ENCODE results near the gene PINLYP.

PINLYP gene

DNA sequence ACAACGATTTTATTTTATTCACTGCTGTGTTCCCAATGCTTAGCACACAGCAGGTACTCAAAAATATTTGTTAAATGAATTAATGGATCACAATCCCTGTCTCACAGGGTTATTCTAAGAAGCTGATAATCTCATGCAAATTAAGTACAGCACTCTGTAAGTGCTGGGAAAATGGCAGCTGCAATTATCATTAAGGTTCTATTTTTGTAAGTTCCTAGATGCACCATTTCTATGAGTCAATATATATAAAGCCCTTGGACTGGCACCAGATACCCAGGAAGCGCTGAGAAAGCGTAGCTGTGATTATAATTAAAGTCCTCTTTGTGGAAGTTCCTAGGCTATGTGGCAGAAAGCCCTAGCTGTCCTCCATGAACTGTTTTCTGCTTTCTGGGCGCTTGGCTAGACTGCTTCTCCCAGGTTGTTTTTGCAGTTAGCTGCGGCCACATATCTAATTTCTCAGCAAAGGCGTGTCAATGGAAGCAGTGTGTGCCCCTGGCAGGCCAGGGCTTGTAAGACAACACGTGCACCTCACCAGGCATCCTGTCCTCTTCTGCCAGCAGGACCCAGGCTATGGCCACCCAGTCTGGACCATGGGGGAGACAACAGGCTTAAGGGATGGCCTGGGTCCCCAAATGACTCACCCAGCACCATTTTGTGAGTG, 31.1 kb downstream of the PINLYP start:
- in situ Hi-C loops (cut with HindIII; ENCODE audit: low pct_unique_long_range_greater_than_20kb, low sequenced_read_pairs): no loop called here
- no peak for DNase-seq (ENCODE audit: low read depth in 1 of 2, low spot score in 1 of 2)
- no peak for TF ChIP-seq JUND (IDR thresholded peaks at IDR 0.05; ENCODE audit: low read depth)

DNA sequence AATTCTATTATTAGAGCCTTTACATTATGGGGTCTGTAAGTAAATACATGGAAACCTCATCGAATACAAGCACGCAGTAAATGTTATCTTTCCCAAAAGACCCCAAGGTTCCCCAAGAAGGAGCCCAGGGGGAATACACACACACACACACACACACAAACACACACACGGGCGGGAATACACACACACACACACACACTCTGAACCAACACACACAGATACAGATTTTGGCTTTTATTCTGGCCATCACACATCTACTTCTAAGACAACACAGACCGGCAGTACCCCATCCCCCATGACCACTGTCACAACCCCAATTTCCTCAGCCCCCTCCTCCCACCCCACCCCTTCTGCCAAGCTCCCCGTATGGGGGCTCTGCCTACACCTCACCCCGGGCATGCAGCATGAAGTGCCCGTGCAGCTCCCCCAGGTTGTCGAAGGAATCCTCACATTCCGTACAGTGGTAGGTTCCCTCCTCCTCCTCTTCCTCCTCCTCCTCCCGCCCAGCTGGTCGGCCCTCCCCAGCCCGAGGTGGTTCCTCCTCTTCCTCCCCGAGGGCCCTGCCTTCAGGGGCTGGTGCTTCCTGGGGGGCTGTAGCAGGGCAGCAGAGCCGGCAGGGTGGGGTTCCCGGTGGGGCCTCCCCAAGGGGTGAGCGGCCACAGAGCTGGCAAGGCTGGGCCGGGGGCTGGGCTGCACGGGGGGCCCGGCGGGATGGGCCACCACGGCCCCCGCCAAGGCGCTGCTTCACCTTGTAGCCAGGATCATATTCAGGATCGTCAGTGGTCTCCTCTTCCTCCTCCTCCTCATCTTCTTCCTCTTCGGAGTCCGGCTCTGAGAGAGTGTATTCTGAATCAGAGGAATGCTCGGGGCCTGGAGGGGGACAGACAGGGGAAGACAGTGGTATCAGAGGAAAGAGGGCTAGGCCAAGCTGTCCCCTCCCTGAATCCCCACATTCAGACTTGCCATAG, 31.9 kb downstream of the PINLYP start:
- no peak for TF ChIP-seq JUND (IDR thresholded peaks at IDR 0.05; ENCODE audit: low read depth)
- no peak for DNase-seq (ENCODE audit: low read depth in 1 of 2, low spot score in 1 of 2)
- in situ Hi-C loops (cut with HindIII; ENCODE audit: low pct_unique_long_range_greater_than_20kb, low sequenced_read_pairs): no loop called here

DNA sequence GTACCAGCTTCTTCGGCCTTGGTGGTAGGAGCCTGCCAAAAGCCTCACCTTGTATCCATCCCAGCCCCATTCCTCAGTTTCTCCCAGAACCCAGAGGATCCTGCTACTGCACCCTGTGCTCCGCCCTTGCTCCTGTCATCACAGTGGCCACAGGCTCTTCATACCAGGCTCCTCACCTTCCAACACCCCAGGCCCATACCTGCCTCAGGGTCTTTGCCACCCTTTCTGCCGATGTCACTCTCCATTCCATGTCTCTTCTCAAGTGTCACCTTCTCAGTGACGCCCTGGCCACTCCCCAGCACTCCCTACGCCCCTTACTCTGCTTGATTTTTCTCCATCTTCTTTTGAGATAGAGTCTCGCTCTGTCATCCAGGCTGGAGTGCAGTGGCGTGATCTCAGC, 34.3 kb downstream of the PINLYP start:
- TF ChIP-seq JUND (IDR thresholded peaks at IDR 0.05; ENCODE audit: low read depth): no peak
- in situ Hi-C loops (cut with HindIII; ENCODE audit: low pct_unique_long_range_greater_than_20kb, low sequenced_read_pairs): no loop called here
- no peak for DNase-seq (ENCODE audit: low read depth in 1 of 2, low spot score in 1 of 2)

DNA sequence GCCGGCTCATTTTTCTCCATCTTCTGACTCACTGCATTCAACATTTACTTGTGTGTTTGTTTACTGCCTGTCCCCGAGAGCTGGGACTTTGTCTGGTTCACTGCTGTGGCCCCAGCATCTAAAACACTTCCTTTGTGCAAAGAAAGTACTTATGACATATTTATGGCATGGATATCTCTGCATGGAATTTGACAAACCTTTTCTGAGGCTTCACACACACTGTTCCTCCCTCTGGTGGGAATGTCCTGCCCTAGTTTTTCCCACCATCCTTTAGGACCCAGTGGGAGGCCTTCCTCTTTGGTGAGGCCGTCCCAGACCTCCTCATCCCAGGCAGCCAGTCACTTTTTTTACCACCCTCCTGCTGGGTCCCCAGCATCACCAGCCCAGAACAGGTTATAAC, 34.9 kb downstream of the PINLYP start:
- DNase-seq (ENCODE audit: low read depth in 1 of 2, low spot score in 1 of 2): no peak
- no peak for TF ChIP-seq JUND (IDR thresholded peaks at IDR 0.05; ENCODE audit: low read depth)
- in situ Hi-C loops (cut with HindIII; ENCODE audit: low pct_unique_long_range_greater_than_20kb, low sequenced_read_pairs): no loop called here

DNA sequence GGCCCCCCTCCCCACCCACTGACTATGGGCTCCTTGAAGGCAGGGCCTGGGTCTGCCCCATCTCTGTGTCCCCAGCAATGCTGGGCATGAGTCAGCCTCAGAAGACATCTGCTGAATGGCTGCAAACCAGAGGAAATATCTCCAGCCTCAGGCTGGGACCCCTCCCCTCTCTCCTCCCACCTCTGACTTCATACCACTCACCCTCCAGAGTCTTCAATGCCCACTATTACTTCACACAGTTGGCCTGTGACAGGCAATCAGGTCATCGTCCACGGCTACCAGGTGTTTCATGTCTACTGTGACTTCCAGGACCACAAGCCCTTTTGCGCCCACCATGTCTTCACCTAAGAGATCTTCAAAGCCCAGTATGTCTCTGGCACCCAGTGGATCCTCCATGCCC, 36.2 kb downstream of the PINLYP start, which contains the start of gene SRRM5:
SRRM5 (plus strand) TSS at position 301 of the 400 bp plus-strand sequence; CDS start at position 335, 34 bp downstream.
- in situ Hi-C loops (cut with HindIII; ENCODE audit: low pct_unique_long_range_greater_than_20kb, low sequenced_read_pairs): no loop called here
- DNase-seq (ENCODE audit: low read depth in 1 of 2, low spot score in 1 of 2): no peak
- TF ChIP-seq JUND (IDR thresholded peaks at IDR 0.05; ENCODE audit: low read depth): no peak

DNA sequence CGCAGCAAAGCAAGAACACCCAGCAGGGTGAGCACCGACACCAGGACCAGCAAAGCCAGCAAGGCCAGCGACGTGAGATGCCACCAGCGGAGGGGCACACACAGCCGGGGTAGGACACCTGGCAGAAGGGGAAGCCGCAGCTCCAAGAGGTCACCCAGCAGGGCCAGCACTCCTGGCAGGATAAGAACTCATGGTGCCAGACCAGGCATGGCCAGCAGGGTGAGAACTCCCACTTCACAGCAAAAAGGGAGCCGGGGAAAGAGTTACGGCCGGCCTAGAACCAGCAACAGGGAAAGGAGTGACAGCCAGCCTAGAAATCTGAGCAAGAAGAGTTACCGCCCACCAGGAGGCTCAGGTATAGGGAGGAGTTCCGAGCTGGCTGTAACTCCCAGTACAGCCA, 36.8 kb downstream of the PINLYP start:
- in situ Hi-C loops (cut with HindIII; ENCODE audit: low pct_unique_long_range_greater_than_20kb, low sequenced_read_pairs): no loop called here
- TF ChIP-seq JUND (IDR thresholded peaks at IDR 0.05; ENCODE audit: low read depth): no peak
- no peak for DNase-seq (ENCODE audit: low read depth in 1 of 2, low spot score in 1 of 2)

DNA sequence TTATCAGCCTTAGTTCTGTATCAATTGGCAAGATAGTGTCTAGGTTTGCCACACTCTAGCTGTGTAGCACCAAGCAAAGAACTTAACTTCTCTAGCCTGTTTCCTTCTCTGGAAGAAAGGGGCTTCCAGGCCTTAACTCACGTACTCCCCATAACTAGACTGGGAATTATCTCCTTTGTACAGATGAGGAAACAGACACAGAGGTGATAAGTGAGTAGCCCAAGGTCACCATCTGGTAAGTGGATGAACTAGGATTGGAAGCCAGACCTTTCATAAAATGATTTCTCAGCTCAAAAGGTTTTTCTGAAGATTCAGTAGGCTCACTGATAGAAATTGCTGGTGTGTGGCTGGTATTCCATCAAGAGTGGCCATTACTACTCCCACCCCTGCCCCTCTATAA, 40.7 kb downstream of the PINLYP start:
- in situ Hi-C loops (cut with HindIII; ENCODE audit: low pct_unique_long_range_greater_than_20kb, low sequenced_read_pairs): no loop called here
- no peak for DNase-seq (ENCODE audit: low read depth in 1 of 2, low spot score in 1 of 2)
- TF ChIP-seq JUND (IDR thresholded peaks at IDR 0.05; ENCODE audit: low read depth): no peak

DNA sequence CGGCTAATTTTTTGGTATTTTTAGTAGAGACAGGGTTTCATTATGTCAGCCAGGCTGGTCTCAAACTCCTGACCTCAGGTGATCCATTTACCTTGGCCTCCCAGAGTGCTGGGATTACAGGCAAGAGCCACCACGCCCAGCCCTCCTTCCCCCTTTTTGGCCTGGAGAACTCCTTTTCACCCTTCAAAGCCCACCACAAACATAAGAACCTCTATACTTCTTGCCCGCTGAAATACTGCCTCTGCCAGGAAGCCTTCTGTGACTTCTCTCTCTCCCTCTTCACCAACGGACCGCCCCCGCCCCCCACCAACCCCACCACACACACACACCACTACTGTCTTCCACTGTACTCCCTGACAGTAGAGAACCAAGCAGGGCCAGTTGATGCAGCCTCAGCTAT, 41.4 kb downstream of the PINLYP start:
- no peak for TF ChIP-seq JUND (IDR thresholded peaks at IDR 0.05; ENCODE audit: low read depth)
- in situ Hi-C loops (cut with HindIII; ENCODE audit: low pct_unique_long_range_greater_than_20kb, low sequenced_read_pairs): no loop called here
- DNase-seq (ENCODE audit: low read depth in 1 of 2, low spot score in 1 of 2): no peak

DNA sequence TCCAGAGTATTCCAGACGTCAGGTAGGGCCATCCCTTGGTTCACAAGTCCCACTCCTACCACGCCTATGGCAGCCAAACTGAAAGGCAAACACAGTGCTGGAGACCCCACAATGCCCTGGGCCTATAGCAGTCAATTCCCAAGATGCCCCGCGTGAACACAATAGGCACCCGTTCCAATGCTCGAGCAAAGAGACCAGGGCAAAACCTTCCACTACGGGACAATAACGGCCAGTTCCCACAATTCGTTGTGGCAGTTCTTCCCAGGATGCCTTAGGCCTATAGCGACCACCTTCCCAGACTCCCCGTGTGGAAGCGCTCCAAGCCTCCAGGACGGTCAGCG, 43.3 kb downstream of the PINLYP start:
- DNase-seq (ENCODE audit: low read depth in 1 of 2, low spot score in 1 of 2): no peak
- TF ChIP-seq JUND (IDR thresholded peaks at IDR 0.05; ENCODE audit: low read depth): no peak
- in situ Hi-C loops (cut with HindIII; ENCODE audit: low pct_unique_long_range_greater_than_20kb, low sequenced_read_pairs): no loop called here

DNA sequence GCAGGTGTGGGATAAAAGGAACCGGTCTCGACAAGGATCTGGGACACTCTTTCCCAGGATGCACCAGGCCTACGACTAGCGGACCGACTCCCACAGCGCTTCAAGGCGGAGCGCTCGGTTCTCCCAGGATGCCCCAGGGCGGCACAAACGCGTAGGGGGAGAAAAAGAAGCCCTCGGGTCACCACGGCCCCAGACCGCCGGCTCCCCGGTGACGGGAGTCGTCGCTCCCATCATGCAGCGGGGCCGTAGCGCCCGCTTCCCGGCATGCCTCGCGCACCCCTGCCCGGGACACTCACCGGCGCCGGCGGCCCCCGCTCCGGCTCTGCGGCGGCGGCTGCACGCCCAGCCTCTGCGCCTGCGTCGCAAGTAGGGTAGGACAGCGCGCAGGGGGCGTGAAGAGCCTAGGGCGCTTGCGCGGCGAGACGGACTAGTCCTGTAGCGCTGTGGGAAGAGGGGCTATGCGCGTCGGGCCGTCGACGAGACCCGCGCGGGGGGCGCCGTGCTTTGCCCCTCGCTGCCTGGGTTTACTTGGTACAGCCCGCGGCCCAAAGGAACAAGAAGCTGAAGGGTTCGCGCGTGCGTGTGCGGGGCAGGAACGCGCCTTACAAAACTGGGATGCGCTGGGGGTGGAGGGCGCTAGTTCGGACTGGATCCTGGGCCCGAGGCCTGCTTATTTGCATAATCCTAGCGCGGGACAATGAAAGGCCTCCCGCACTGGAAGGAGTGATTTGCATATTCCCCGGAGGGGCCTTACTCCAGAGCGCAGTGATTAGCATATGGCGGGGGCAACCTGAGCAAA, 43.9 kb downstream of the PINLYP start, which contains the start of gene ZNF428:
ZNF428 (minus strand) TSS at position 368 of the 799 bp plus-strand sequence. CDS start 5,325 bp downstream, outside the sequence.
- in situ Hi-C loops (cut with HindIII; ENCODE audit: low pct_unique_long_range_greater_than_20kb, low sequenced_read_pairs): no loop called here
- no peak for TF ChIP-seq JUND (IDR thresholded peaks at IDR 0.05; ENCODE audit: low read depth)
- peak; percentile 60 to 91 for DNase-seq (ENCODE audit: low read depth in 1 of 2, low spot score in 1 of 2)

DNA sequence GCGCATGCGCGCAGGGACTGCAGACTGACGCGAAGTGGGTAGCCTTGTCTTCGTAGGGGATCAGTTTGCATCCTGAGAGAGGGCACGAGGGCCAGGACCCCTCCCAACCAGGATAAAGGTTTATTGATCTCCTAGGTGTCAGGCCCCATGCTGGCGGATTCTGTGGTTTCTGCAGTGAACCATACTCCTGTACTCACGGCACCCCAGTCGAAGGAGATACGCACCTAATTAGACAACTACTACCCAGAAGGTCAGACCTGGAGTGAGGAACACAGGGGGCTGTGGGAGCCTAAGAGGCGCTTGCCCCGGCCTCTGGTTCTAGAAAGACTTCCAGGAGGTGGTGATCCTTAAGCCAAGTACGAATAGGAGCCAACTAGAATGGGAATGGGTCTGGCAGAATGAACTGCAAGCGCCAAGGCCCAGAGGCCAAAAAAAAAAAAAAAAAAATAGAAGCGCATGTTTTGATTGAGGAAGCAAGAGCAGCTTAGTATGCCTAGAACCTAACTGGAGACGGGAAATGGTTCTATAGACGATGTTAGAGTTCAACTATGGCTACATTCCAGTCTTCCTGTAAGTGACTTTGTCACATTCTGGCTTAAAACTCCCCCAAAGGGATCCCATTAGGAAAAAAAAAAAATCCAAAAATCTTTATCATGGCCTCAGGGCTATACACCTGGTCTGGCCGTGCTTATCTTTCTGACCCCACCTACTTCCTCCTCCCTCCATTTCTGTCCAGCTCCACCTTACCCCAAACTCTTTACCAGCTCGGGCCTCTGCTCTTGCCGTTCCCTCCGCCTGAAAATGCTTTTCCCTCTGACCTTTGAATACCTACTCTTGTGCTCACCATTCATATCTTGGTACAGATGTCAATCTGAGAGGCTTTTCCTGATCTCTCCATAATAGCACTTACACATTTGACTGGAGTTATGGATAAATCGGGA, 44.7 kb downstream of the PINLYP start:
- no peak for DNase-seq (ENCODE audit: low read depth in 1 of 2, low spot score in 1 of 2)
- in situ Hi-C loops (cut with HindIII; ENCODE audit: low pct_unique_long_range_greater_than_20kb, low sequenced_read_pairs): no loop called here
- TF ChIP-seq JUND (IDR thresholded peaks at IDR 0.05; ENCODE audit: low read depth): no peak
